GM12865 (cell line): ENCODE measurements around the gene CCDC180.
"Not testable (repeated sequence)": the region's sequence is repeated elsewhere in the genome, so short reads cannot be mapped to it uniquely, and the experiment has no call there.

Experiments
- DNase-seq: peaks from one replicate; pipeline ENCODE4 v3.0.0; 2010; ENCODE audit warnings: low read depth
- H3K4me3 ChIP-seq: 2 replicates; pipeline ENCODE4 v1.5.1; 2011; ENCODE audit warnings: mild to moderate bottlenecking, low read depth, low read length, control low read depth
- CTCF ChIP-seq: IDR thresholded peaks from 2 replicates; pipeline ENCODE4 v1.5.1; 2011; ENCODE audit warnings: low read length, control low read depth, low read depth, inconsistent platforms; ENCODE audit not compliant: insufficient read depth; ENCODE audit errors: missing control alignments

Gene CCDC180

GRCh38 chr9:97307500-97308163 is at the start of gene CCDC180:
TSS of gene CCDC180 (plus strand) at chr9:97307659. CDS start at chr9:97308064, 405 bp downstream.
- no peak within 1 kb of the TSS for H3K4me3 ChIP-seq
- TF ChIP-seq CTCF = no peak

GRCh38 chr9:97259834-97260514 is 47.5 kb upstream of the CCDC180 start:
- H3K4me3 ChIP-seq, DNase-seq: not testable (repeated sequence)

More at GRCh38 chr9:97307500-97308163, at the start of gene CCDC180:
- no peak for DNase-seq

DNA sequence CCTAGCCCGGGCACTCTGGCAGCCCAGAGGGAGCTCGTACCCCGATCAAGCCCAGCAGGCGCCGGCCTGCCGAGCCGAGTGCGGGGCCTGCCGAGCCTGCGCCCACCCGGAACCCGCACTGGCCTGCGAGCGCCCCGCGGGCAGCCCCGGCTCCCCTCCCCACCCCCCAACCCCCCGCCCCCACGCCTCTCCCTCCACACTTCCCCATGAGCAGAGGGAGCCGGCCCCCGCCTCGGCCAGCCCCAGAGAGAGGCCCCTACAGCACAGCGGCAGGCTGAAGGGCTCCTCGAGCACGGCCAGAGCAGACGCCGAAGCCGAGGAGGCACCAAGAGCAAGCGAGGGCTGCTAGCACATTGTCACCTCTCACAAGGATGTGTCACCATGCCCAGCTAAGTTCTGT is 36.2 kb upstream of the CCDC180 start:
- no peak overlapping the region for H3K4me3 ChIP-seq
- no peak for DNase-seq
- TF ChIP-seq CTCF = no peak

DNA sequence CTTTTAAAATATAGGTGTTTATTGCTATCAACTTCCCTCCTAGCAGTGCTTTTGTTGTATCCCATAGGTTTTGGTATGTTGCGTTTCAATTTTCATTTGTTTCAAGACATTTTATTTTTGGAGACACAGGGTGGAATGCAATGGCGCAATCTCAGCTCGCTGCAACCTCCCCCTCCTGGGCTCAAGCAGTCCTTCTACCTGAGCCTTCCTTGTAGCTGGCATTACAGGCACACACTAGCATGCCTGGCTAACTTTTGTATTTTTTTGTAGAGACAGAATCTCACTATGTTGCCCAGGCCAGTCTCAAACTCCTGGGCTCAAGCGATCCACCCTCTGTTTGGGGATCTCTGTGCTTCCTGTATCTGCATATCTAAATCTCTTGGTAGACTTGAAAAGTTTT is 35.4 kb upstream of the CCDC180 start:
- H3K4me3 ChIP-seq = no peak overlapping the region
- no peak for TF ChIP-seq CTCF
- no peak for DNase-seq

DNA sequence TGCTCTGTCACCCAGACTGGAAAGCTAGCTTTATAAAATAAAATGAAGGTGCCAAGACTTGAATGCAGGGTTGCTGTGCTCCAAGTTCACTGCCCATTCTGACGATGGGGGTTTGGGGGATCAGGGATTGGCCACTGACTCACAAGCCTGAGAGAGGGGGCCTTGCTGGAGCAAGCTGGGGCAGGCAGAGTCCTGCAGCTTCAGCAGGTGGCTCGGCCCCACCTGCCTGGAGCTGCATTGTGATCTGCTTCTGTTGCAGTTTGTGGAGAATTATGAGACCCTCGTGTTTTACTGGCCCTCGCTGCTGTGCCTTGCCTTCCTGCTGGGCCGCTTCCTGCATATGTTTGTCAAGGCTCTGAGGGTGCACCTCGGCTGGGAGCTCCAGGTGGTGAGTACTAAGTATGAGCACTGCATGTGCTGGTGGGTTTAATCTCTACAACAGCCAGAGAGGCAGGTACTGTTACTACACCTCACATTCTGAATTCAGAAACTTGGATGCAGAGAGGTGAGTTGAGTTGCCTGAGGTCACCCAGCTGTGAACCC is 31.1 kb upstream of the CCDC180 start:
- TF ChIP-seq CTCF = no peak
- DNase-seq = no peak
- H3K4me3 ChIP-seq = no peak overlapping the region

- no peak for TF ChIP-seq CTCF
- no peak for DNase-seq
- no peak overlapping the region for H3K4me3 ChIP-seq
Measured at GRCh38 chr9:97277953-97278352, 29.5 kb upstream of the CCDC180 start.

DNA sequence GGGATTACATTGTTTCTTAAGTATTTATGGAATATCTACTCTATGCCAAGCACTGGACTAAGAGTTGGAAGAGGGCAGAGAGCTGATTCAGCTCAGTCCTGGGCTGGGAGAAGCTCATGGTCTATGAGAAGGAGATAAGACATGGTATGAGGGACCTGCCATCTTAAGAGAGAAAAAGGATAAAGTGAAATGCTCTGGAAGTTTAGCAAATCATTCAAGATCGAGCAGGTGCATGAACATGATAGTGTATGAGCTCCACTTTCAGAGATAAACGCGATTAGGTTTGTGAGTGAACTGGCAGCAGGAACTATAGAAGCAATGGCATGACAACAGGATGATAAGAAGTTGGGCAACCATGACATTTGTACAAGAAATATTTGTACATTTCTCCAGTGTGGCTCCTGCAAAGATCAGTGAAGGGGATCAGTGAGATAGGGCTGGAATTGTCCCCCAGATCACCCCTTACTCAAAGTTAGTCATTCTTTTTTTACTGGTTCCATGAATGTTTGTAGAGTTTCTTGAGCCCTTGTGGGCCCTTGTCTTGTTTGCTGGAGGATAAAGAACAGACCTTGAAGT is 26.6 kb upstream of the CCDC180 start:
- TF ChIP-seq CTCF = no peak
- no peak overlapping the region for H3K4me3 ChIP-seq
- no peak for DNase-seq
